ENCODE measurements around the gene HOXB5.

Gene HOXB5

DNA sequence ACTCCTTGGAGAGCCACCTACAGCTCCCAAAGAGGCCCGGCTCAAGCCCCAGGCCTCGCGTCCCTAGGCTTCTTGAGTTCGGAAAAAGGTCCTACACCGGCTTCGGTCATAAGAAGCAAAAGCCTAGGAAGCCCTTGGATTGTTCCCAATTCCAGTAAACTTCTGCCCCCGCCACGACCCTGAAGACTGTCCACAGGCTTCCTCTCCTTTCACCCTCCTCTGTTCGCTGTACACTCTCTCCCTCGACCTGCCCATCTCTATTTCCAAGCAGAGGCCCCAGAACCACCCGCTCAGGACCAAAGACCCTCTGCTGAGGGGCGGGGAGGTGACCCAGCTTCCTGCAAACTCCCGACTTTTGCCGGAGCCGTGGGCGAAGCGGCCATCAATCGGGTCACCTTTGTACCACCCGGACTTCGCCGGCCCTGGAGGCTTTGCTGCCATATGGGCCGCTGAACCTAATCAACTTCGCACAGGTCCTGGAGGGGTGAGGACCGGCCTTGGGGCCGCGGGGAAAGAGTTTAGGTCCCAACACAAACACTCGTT, 51.4 kb downstream of the HOXB5 start:
- TF ChIP-seq, protein P1, sequence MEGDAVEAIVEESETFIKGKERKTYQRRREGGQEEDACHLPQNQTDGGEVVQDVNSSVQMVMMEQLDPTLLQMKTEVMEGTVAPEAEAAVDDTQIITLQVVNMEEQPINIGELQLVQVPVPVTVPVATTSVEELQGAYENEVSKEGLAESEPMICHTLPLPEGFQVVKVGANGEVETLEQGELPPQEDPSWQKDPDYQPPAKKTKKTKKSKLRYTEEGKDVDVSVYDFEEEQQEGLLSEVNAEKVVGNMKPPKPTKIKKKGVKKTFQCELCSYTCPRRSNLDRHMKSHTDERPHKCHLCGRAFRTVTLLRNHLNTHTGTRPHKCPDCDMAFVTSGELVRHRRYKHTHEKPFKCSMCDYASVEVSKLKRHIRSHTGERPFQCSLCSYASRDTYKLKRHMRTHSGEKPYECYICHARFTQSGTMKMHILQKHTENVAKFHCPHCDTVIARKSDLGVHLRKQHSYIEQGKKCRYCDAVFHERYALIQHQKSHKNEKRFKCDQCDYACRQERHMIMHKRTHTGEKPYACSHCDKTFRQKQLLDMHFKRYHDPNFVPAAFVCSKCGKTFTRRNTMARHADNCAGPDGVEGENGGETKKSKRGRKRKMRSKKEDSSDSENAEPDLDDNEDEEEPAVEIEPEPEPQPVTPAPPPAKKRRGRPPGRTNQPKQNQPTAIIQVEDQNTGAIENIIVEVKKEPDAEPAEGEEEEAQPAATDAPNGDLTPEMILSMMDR (IDR thresholded peaks at IDR 0.05; ENCODE audit: low read depth, low read length, poor library complexity, severe bottlenecking) = no peak
- TF ChIP-seq EZH2phosphoT487 (IDR thresholded peaks at IDR 0.05; ENCODE audit: borderline replicate concordance, low read length) = no peak; the same call in 1 of the 2 replicates
- Histone ChIP-seq H3F3A (ENCODE audit: control insufficient read depth, insufficient read depth) (no peaks in the 10 kb centered on the region), H3K9me2 (replicated peaks; ENCODE audit: control insufficient read depth, low read length) (no peaks in the 10 kb centered on the region), H3K79me2 (ENCODE audit: control insufficient read depth, low read length) (no peaks in the 10 kb centered on the region), H4K20me1 (ENCODE audit: control insufficient read depth, insufficient read depth, low read depth, low read length) (no peaks in the 10 kb centered on the region), H3K4me1 (ENCODE audit: control insufficient read depth, low read length) (no peaks in the 10 kb centered on the region), H3K36me3 (ENCODE audit: control insufficient read depth, low read length) (no peaks in the 10 kb centered on the region), H3K4me2 (ENCODE audit: low read length) (no peak overlapping the region), H3K9me3 (ENCODE audit: control insufficient read depth, insufficient read depth, low read length) (no peaks in the 10 kb centered on the region), H3K4me3 (ENCODE audit: low read length) (no peak overlapping the region), H3K27me3 (ENCODE audit: control insufficient read depth, low read length) (peaks cover 69% of the 10 kb centered on the region), H3K27ac (ENCODE audit: low read depth, low read length) (no peak overlapping the region)

DNA sequence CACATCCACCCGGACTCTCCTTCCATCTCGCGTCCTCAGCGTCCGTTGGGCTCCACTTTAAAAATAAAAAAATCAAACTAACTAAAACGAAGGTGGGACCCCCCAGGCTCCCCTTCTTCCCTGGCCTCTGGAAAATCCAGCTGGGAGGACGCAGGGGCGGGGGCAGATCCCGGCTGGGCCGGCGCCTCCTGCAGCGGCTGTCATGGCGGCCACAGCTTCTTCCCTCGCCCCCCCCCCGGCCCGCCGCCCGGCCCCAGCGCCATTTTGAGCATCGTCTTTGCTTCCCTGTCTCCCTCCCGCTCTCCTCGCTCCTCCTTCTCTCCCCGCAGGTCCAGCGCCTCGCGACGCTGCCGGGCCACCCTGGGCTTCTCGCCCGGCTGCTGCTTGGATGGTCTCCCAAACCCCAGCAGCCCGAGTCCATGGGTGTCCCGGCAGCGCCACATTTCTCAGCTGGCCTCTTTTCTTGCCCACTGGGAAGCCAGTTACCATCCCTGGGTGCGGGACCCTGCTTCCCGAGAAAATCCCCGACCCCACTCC, 51.9 kb downstream of the HOXB5 start:
- H3K36me3 ChIP-seq (ENCODE audit: control insufficient read depth, low read length) = no peaks in the 10 kb centered on the region
- H4K20me1 ChIP-seq (ENCODE audit: control insufficient read depth, insufficient read depth, low read depth, low read length) = no peaks in the 10 kb centered on the region
- H3F3A ChIP-seq (ENCODE audit: control insufficient read depth, insufficient read depth) = no peaks in the 10 kb centered on the region
- H3K9me2 ChIP-seq (replicated peaks; ENCODE audit: control insufficient read depth, low read length) = no peaks in the 10 kb centered on the region
- no peak overlapping the region for H3K27ac ChIP-seq (ENCODE audit: low read depth, low read length)
- peaks cover 64% of the 10 kb centered on the region for H3K27me3 ChIP-seq (ENCODE audit: control insufficient read depth, low read length)
- H3K4me1 ChIP-seq (ENCODE audit: control insufficient read depth, low read length) = no peaks in the 10 kb centered on the region
- no peak overlapping the region for H3K4me2 ChIP-seq (ENCODE audit: low read length)
- no peaks in the 10 kb centered on the region for H3K9me3 ChIP-seq (ENCODE audit: control insufficient read depth, insufficient read depth, low read length)
- H3K79me2 ChIP-seq (ENCODE audit: control insufficient read depth, low read length) = no peaks in the 10 kb centered on the region
- TF ChIP-seq EZH2phosphoT487 (IDR thresholded peaks at IDR 0.05; ENCODE audit: borderline replicate concordance, low read length) = no peak
- TF ChIP-seq, protein P1 (IDR thresholded peaks at IDR 0.05; ENCODE audit: low read depth, low read length, poor library complexity, severe bottlenecking) = no peak
- H3K4me3 ChIP-seq (ENCODE audit: low read length) = no peak overlapping the region
